ENCODE results near the gene TECTB. TPM values are rescaled to one million over a fixed set of nuclear protein-coding genes. Genes with fewer than 3 reads are reported as not detected.

Gene TECTB
- total RNA-seq, 1 donor from 2014 or later, result not detected

- intact Hi-C loops (cut with micrococcal nuclease), result no loop called here
These were observed 8.4 kb upstream of the TECTB start for GRCh38 chr10:112274831-112275230.

GRCh38 chr10:112275512-112276245, 7.5 kb upstream of the TECTB start:
- intact Hi-C loops (cut with micrococcal nuclease), result no loop called here

GRCh38 chr10:112278871-112279270, 4.3 kb upstream of the TECTB start:
- intact Hi-C loops (cut with micrococcal nuclease), result no loop called here

GRCh38 chr10:112279433-112279832, 3.8 kb upstream of the TECTB start:
- intact Hi-C loops (cut with micrococcal nuclease), result no loop called here

GRCh38 chr10:112280205-112280921, 2.8 kb upstream of the TECTB start:
- intact Hi-C loops (cut with micrococcal nuclease), result no loop called here

- intact Hi-C loops (cut with micrococcal nuclease), result no loop called here
These were observed 1.1 kb upstream of the TECTB start for GRCh38 chr10:112282086-112282485.

GRCh38 chr10:112286837-112287818, 3.9 kb downstream of the TECTB start:
- intact Hi-C loops (cut with micrococcal nuclease), result no loop called here

GRCh38 chr10:112287844-112288243, 4.6 kb downstream of the TECTB start:
- intact Hi-C loops (cut with micrococcal nuclease), result no loop called here

- intact Hi-C loops (cut with micrococcal nuclease), result no loop called here
These were observed 5.3 kb downstream of the TECTB start for GRCh38 chr10:112288486-112288885.

GRCh38 chr10:112289373-112290053, 6.3 kb downstream of the TECTB start:
- intact Hi-C loops (cut with micrococcal nuclease), result no loop called here

- intact Hi-C loops (cut with micrococcal nuclease), result no loop called here
These were observed 6.8 kb downstream of the TECTB start for GRCh38 chr10:112290054-112290373.

GRCh38 chr10:112294169-112294568, 11.0 kb downstream of the TECTB start:
- intact Hi-C loops (cut with micrococcal nuclease), result no loop called here

GRCh38 chr10:112295853-112296830, 12.9 kb downstream of the TECTB start:
- intact Hi-C loops (cut with micrococcal nuclease), result no loop called here

GRCh38 chr10:112296908-112297331, 13.7 kb downstream of the TECTB start:
- intact Hi-C loops (cut with micrococcal nuclease), result no loop called here

GRCh38 chr10:112298581-112298980, 15.4 kb downstream of the TECTB start:
- intact Hi-C loops (cut with micrococcal nuclease), result no loop called here

- intact Hi-C loops (cut with micrococcal nuclease), result no loop called here
These were observed 16.3 kb downstream of the TECTB start for GRCh38 chr10:112299456-112299855.

- intact Hi-C loops (cut with micrococcal nuclease), result no loop called here
These were observed 19.1 kb downstream of the TECTB start for GRCh38 chr10:112302335-112302734.

- intact Hi-C loops (cut with micrococcal nuclease), result no loop called here
These were observed 20.3 kb downstream of the TECTB start for GRCh38 chr10:112303528-112303927.

GRCh38 chr10:112304267-112304859, 21.2 kb downstream of the TECTB start:
- intact Hi-C loops (cut with micrococcal nuclease), result no loop called here
